H1 (cell line): ENCODE measurements around the gene RNF130. TPM values are rescaled to one million over a fixed set of nuclear protein-coding genes. Genes with fewer than 3 reads are reported as not detected.
A peak's percentile ranks its signal among the peaks of the same experiment; 100 is the strongest.

ENCODE experiments used
- BRCA1 ChIP-seq: IDR thresholded peaks from 2 replicates; pipeline ENCODE4 v1.6.1; 2012; ENCODE audit warnings: low read depth, low read length, improper control_type of control experiment
- CBX8 ChIP-seq: fragments of 300-800, 300-1000 bp; sonication (generic); IDR thresholded peaks from 2 replicates; pipeline ENCODE4 v1.7.1; 2016; ENCODE audit warnings: low read depth, low read length, borderline replicate concordance
- EP300 ChIP-seq, 2 experiments: IDR thresholded peaks; 1 replicate in 1 of 2; 2 replicates in 1 of 2; pipeline ENCODE4 v1.6.1; 2011 to 2012; ENCODE audit warnings: low read depth in 2 of 2, low read length in 2 of 2, mild to moderate bottlenecking in 2 of 2, borderline replicate concordance in 1 of 2, inconsistent platforms in 1 of 2, moderate library complexity in 1 of 2
- EZH2 ChIP-seq: fragments of 200-600 bp; sonication (generic); IDR thresholded peaks from 2 replicates; pipeline ENCODE4 v1.7.1; 2012; ENCODE audit warnings: low read depth, mild to moderate bottlenecking, moderate library complexity, low read length, inconsistent platforms; ENCODE audit not compliant: severe bottlenecking
- KDM4A ChIP-seq: IDR thresholded peaks from one replicate; pipeline ENCODE4 v1.7.1; 2012; ENCODE audit warnings: low read depth, mild to moderate bottlenecking, moderate library complexity, low read length, inconsistent platforms; ENCODE audit not compliant: severe bottlenecking
- KDM5A ChIP-seq: fragments of 200-600 bp; IDR thresholded peaks from 2 replicates; pipeline ENCODE4 v1.7.1; 2012; ENCODE audit warnings: mild to moderate bottlenecking, low read length, inconsistent platforms, mixed read lengths
- NANOG ChIP-seq: IDR thresholded peaks from 2 replicates; pipeline ENCODE4 v1.6.1; 2011; ENCODE audit warnings: low read length, low read depth, mild to moderate bottlenecking, inconsistent platforms; ENCODE audit not compliant: insufficient read depth, poor library complexity, severe bottlenecking
- POLR2A ChIP-seq, 2 experiments: IDR thresholded peaks; 1 replicate in 1 of 2; 2 replicates in 1 of 2; pipeline ENCODE4 v1.6.1; 2011; ENCODE audit warnings: low read depth in 2 of 2, low read length in 2 of 2, mild to moderate bottlenecking in 2 of 2; ENCODE audit errors: control extremely low read depth in 1 of 2
- POLR2AphosphoS5 ChIP-seq: IDR thresholded peaks from 2 replicates; pipeline ENCODE4 v1.6.1; 2011; ENCODE audit warnings: low read depth, low read length
- RAD21 ChIP-seq, 2 experiments: IDR thresholded peaks in 1 of 2; conservative IDR thresholded peaks in 1 of 2; 2 replicates each; pipeline ENCODE4 v1.6.1; 2011; ENCODE audit warnings: low read depth in 2 of 2, low read length in 2 of 2, improper control_type of control experiment in 1 of 2, inconsistent platforms in 1 of 2, mild to moderate bottlenecking in 1 of 2, moderate library complexity in 1 of 2
- RXRA ChIP-seq: IDR thresholded peaks from 2 replicates; pipeline ENCODE4 v1.6.1; 2011; ENCODE audit warnings: low read depth, mild to moderate bottlenecking, low read length, moderate library complexity; ENCODE audit not compliant: insufficient read depth
- SRF ChIP-seq: IDR thresholded peaks from 2 replicates; pipeline ENCODE4 v1.6.1; 2011; ENCODE audit warnings: mild to moderate bottlenecking, low read depth, low read length, moderate library complexity
- TAF7 ChIP-seq: optimal IDR thresholded peaks from 2 replicates; pipeline ENCODE3; 2011; ENCODE audit warnings: low read depth, mild to moderate bottlenecking, inconsistent platforms, low read length, moderate library complexity, borderline replicate concordance
- TCF12 ChIP-seq: IDR thresholded peaks from 2 replicates; pipeline ENCODE4 v1.6.1; 2011; ENCODE audit warnings: low read depth, mild to moderate bottlenecking, low read length
- polyA plus RNA-seq, 7 experiments: library from polyadenylated mRNA; depleted of rRNA in 3 of 7; stranded (reverse) in 5 of 7; unstranded in 2 of 7; fragments of >200 nt in 5 of 7; fragments of 200-250 nt in 2 of 7; gene quantifications; 1 replicate in 5 of 7; 2 replicates in 1 of 7; 4 replicates in 1 of 7; pipeline versions ENCODE4 v1.2.1 to v1.2.3, GENCODE V29; 2011 to 2013; ENCODE audit warnings: missing spikeins in 2 of 7, mixed read lengths in 2 of 7
- total RNA-seq: library from RNA; stranded (reverse); fragmentation: NEBNext Ultra II Directional; extraction: Animal tissue kit (Norgen Biotek cat#: 25700); gene quantifications from 2 replicates; pipeline ENCODE4 v1.2.1, GENCODE V29; 2021
- TF ChIP-seq, protein P1 (sequence below): IDR thresholded peaks from 2 replicates; pipeline ENCODE4 v1.6.1; 2012; ENCODE audit warnings: inconsistent platforms
- TF ChIP-seq, protein P2 (sequence below): IDR thresholded peaks from 2 replicates; pipeline ENCODE4 v1.6.1; 2011; ENCODE audit warnings: low read depth, mild to moderate bottlenecking, low read length; ENCODE audit not compliant: insufficient read depth
- TF ChIP-seq, protein P3 (sequence below): IDR thresholded peaks from 2 replicates; pipeline ENCODE4 v1.6.1; 2012; ENCODE audit warnings: low read length, inconsistent platforms
- TF ChIP-seq, protein P4 (sequence below): IDR thresholded peaks from 2 replicates; pipeline ENCODE4 v1.6.1; 2012; ENCODE audit warnings: inconsistent platforms

The RNF130 gene
- total and polyA plus RNA-seq, 2 of the 8 experiments (the other 6 are each of a cell fraction or from before 2014, with no cell fraction given): 65.1 to 70.0 TPM

DNA sequence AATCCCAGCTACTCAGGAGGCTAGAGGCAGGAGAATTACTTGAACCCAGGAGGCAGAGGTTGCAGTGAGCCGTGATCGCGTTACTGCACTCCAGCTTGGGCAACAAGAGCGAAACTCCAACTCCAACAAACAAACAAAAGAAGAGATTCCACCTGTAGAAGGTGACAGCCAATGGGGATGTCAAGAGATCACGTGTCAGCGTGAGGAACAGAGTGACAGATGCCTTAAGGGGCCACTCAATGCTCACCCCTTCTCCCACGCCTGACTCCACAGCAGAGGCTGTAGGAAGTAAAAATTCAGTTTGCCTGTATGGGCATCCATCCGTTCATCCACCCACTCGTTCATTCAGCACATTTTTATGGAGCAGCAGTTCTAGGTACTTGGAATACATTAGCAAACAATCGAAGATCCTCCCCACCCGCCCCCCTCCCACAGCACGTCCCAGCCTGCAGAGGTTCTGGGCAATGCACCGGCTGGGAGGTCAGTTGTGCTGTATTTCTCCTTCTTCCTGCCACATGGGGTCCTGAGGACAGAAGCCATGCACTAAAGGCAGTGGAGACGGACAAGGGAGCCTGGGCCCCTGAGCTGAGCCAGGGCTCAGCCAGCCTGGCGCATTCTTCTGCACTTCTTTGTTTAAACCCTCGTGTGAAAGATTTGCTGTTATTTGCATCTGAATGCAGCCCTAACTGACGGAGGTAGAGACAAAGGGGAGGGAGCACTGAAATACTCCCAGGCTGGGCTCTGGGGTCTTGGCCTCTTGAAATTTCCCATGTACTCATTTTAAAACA is 11.3 kb upstream of the RNF130 start (continued):
- TF ChIP-seq TCF12 (peak; percentile 35; the same call in 1 of the 2 replicates), CBX8 (no peak), TAF7 (peak; percentile 60), SRF (no peak), RAD21 (IDR thresholded peaks at IDR 0.05 in 1 of 2, conservative IDR thresholded peaks at IDR 0.05 in 1 of 2; ENCODE audit: low read depth in 2 of 2, low read length in 2 of 2) (no peak), BRCA1 (no peak), POLR2AphosphoS5 (peak; percentile 68; the same call in 1 of the 2 replicates), KDM5A (no peak), NANOG (peak; percentile 67), POLR2A (IDR thresholded peaks at IDR 0.05; ENCODE audit: control extremely low read depth in 1 of 2, low read depth in 2 of 2, low read length in 2 of 2) (peak in 1 of 2 experiments; percentile 78; a peak in 2 of 3 replicates), RXRA (no peak), EP300 (IDR thresholded peaks at IDR 0.05; ENCODE audit: borderline replicate concordance in 1 of 2, low read depth in 2 of 2, low read length in 2 of 2) (peak in 1 of 2 experiments; percentile 84; a peak in 1 of 3 replicates), KDM4A (no peak), EZH2 (no peak)
- TF ChIP-seq, protein P1, sequence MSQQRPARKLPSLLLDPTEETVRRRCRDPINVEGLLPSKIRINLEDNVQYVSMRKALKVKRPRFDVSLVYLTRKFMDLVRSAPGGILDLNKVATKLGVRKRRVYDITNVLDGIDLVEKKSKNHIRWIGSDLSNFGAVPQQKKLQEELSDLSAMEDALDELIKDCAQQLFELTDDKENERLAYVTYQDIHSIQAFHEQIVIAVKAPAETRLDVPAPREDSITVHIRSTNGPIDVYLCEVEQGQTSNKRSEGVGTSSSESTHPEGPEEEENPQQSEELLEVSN: peak; percentile 42; the same call in 1 of the 2 replicates
- TF ChIP-seq, protein P2, sequence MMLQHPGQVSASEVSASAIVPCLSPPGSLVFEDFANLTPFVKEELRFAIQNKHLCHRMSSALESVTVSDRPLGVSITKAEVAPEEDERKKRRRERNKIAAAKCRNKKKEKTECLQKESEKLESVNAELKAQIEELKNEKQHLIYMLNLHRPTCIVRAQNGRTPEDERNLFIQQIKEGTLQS: no peak
- TF ChIP-seq, protein P3, sequence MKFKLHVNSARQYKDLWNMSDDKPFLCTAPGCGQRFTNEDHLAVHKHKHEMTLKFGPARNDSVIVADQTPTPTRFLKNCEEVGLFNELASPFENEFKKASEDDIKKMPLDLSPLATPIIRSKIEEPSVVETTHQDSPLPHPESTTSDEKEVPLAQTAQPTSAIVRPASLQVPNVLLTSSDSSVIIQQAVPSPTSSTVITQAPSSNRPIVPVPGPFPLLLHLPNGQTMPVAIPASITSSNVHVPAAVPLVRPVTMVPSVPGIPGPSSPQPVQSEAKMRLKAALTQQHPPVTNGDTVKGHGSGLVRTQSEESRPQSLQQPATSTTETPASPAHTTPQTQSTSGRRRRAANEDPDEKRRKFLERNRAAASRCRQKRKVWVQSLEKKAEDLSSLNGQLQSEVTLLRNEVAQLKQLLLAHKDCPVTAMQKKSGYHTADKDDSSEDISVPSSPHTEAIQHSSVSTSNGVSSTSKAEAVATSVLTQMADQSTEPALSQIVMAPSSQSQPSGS: peak; percentile 83; the same call in 1 of the 2 replicates
- TF ChIP-seq, protein P4, sequence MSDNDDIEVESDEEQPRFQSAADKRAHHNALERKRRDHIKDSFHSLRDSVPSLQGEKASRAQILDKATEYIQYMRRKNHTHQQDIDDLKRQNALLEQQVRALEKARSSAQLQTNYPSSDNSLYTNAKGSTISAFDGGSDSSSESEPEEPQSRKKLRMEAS: peak; percentile 89
